Tibial artery (tissue), 4 donors: Measurements from ENCODE around the gene ADAMTS17.

Experiments used
- DNase-seq, 2 donors: peaks; one replicate each; pipeline ENCODE4 v3.0.0-alpha.2; 2019
- H3K27ac ChIP-seq, 2 donors: fragments of 200-600 bp; sonication (generic) in 1 of 2; 1 replicate in 1 of 2; 2 replicates in 1 of 2; pipeline ENCODE4 v1.5.1; 2018 to 2019; ENCODE audit warnings: mild to moderate bottlenecking in 1 of 2
- H3K27me3 ChIP-seq, 2 donors: fragments of 200-600 bp; sonication (generic) in 1 of 2; one replicate each; pipeline versions ENCODE4 v1.5.1 to v1.6.0; 2016 to 2019
- H3K36me3 ChIP-seq, 3 donors: fragments of 200-600 bp; sonication (generic) in 2 of 3; one replicate each; pipeline ENCODE4 v1.5.1; 2016 to 2019; ENCODE audit warnings: mild to moderate bottlenecking in 2 of 3
- H3K4me1 ChIP-seq, 4 donors: fragments of 200-600 bp; sonication (generic) in 2 of 4; 1 replicate in 3 of 4; 2 replicates in 1 of 4; pipeline ENCODE4 v1.5.1; 2016 to 2019
- H3K4me3 ChIP-seq, 2 donors: fragments of 200-600 bp; sonication (generic) in 1 of 2; 1 replicate in 1 of 2; 2 replicates in 1 of 2; pipeline ENCODE4 v1.5.1; 2018 to 2019; ENCODE audit warnings: mild to moderate bottlenecking in 2 of 2
- H3K9me3 ChIP-seq, 3 donors: fragments of 200-600 bp; sonication (generic) in 1 of 3; one replicate each; pipeline ENCODE4 v1.5.1; 2016 to 2019
- intact Hi-C: fragments of 100-400 bp; cut with DNase I; formaldehyde crosslinking; loops from one replicate; pipeline ENCODE4 v1.15.0; 2023; ENCODE audit warnings: low total_unique reads
- TF ChIP-seq, protein P1 (sequence below), 2 experiments: fragments of 200-600 bp in 1 of 2; fragments of 450-650 bp in 1 of 2; IDR thresholded peaks; one replicate each; pipeline ENCODE4 v1.5.1; 2017 to 2019; ENCODE audit warnings: antibody characterized with exemption in 2 of 2, mild to moderate bottlenecking in 1 of 2, moderate library complexity in 1 of 2

The ADAMTS17 gene

DNA sequence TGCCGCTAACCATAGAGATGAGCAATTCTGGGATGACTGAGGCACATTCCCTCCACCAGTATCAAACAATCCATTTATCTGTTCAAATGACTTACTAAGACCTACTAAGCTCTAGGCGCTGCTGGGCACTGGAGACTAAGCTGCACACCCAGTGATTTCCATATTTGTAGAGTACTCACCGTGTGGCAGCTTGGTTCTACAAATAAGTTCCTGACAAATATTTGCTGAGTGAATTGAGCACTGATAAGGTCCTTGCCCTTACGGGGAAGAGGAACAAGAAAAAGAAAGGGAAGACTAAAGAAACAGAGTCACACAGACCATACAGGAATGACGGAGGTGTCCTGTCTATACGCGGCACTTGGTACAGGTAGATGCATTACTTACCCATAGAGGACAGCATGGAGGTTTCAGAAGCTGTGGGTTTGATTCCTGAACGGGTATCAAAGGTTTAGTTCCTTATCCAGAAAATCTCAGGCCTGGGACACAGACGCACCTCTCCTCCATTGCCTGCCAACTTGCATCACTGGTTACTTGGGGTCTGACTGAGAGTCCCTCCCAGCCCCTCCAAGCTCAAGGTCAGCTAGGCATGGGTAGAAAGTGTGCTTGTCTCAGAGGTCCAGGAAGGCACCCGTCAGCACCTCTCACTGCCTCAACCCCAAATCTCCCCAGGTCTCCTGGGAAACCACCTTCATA lies 310.0 kb downstream of the ADAMTS17 start:
- intact Hi-C loops, result no loop called here
- H3K27me3 ChIP-seq, result no peaks in the 10 kb centered on the region
- DNase-seq, result peak in 1 of 2 donors; percentile 29

DNA sequence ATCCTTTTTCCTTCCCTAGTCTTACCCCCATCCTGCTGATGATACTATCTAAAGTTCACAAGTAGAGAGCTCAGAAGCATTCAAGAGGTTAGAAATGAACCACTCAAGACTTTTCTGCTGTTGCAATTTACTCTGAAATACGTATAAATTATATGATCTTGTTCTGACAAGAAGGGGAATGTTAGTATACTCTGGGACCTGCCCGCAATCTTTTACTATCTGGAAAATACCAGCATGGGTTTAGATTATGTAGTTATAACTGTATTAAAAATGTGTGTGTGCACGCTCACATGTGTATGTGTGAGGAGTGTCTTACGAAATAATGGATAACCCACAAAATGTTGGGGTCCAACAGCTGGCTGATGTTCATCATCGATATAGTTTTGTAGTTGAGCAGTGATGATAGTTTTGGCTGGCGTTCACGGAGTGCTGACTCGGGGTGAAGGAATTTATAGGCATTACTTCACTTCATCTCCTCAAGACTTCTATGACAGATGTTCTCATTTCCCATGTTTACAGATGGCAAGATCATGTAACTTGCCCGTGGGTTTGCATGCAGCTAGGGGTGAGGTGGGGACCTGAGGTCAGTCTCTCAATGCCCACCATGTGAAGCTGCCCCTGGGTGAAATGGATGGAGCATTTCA lies 311.1 kb downstream of the ADAMTS17 start:
- Histone ChIP-seq H3K4me3 (no peak overlapping the region), H3K27me3 (no peaks in the 10 kb centered on the region), H3K9me3 (peaks cover 0 to 2% (median 0%) of the 10 kb centered on the region in 3 donors), H3K27ac (no peak overlapping the region), H3K4me1 (peaks cover 0 to 68% (median 46%) of the 10 kb centered on the region in 4 donors), H3K36me3 (no peaks in the 10 kb centered on the region)
- intact Hi-C loops, result no loop called here
- TF ChIP-seq, protein P1, sequence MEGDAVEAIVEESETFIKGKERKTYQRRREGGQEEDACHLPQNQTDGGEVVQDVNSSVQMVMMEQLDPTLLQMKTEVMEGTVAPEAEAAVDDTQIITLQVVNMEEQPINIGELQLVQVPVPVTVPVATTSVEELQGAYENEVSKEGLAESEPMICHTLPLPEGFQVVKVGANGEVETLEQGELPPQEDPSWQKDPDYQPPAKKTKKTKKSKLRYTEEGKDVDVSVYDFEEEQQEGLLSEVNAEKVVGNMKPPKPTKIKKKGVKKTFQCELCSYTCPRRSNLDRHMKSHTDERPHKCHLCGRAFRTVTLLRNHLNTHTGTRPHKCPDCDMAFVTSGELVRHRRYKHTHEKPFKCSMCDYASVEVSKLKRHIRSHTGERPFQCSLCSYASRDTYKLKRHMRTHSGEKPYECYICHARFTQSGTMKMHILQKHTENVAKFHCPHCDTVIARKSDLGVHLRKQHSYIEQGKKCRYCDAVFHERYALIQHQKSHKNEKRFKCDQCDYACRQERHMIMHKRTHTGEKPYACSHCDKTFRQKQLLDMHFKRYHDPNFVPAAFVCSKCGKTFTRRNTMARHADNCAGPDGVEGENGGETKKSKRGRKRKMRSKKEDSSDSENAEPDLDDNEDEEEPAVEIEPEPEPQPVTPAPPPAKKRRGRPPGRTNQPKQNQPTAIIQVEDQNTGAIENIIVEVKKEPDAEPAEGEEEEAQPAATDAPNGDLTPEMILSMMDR (IDR thresholded peaks at IDR 0.05), result no peak
- no peak for DNase-seq

More for the DNA sequence above, 310.0 kb downstream of the ADAMTS17 start:
- H3K27ac ChIP-seq, result peak overlapping the region; percentile 62 to 71
- TF ChIP-seq, protein P1 (IDR thresholded peaks at IDR 0.05), result no peak
- H3K4me3 ChIP-seq, result no peak overlapping the region
- H3K9me3 ChIP-seq, result peaks cover 0 to 2% (median 0%) of the 10 kb centered on the region in 3 donors
- H3K36me3 ChIP-seq, result no peaks in the 10 kb centered on the region
- H3K4me1 ChIP-seq, result peaks cover 0 to 68% (median 46%) of the 10 kb centered on the region in 4 donors

GRCh38 chr15:100029868-100030479 lies 311.8 kb downstream of the ADAMTS17 start:
- DNase-seq, result peak in 1 of 2 donors; percentile 40
- intact Hi-C loops, result loop anchor here (10.0 kb wide), 1 partner anchor 95 kb away; no protein-coding TSS in a partner anchor
- TF ChIP-seq, protein P1 (IDR thresholded peaks at IDR 0.05), result no peak
- Histone ChIP-seq H3K27ac (peak overlapping the region; percentile 1 to 24), H3K9me3 (peaks cover 0 to 2% (median 0%) of the 10 kb centered on the region in 3 donors), H3K4me3 (no peak overlapping the region), H3K36me3 (no peaks in the 10 kb centered on the region), H3K4me1 (peaks cover 0 to 61% (median 46%) of the 10 kb centered on the region in 4 donors), H3K27me3 (no peaks in the 10 kb centered on the region)

DNA sequence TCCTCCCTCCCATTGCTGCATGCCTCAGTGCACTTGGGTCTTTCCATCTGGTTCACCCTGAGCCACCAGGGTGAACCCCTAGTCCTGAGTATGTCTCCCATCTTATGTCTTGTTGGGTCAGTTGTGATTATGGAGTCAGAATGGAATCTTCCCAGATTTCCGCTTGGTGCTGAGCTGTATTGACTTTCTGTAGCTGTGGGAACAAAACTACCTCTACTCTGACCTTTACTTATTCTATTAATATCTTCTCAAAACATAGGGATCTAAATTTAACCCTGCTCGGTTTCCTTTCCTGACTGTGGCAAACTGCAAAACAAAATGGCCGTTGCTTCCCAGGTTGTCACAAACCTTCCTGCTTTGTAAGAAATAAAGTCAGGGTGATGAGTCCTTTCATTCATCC lies 312.7 kb downstream of the ADAMTS17 start:
- H3K27me3 ChIP-seq, result no peaks in the 10 kb centered on the region
- TF ChIP-seq, protein P1 (IDR thresholded peaks at IDR 0.05), result no peak
- no peak for DNase-seq
- H3K36me3 ChIP-seq, result no peaks in the 10 kb centered on the region
- peaks cover 0 to 2% (median 0%) of the 10 kb centered on the region in 3 donors for H3K9me3 ChIP-seq
- peak overlapping the region in 1 of 2 donors; percentile 27 for H3K27ac ChIP-seq
- no peak overlapping the region for H3K4me3 ChIP-seq
- peaks cover 0 to 53% (median 42%) of the 10 kb centered on the region in 4 donors for H3K4me1 ChIP-seq
- intact Hi-C loops, result loop anchor here (10.0 kb wide), 1 partner anchor 96 kb away; no protein-coding TSS in a partner anchor

DNA sequence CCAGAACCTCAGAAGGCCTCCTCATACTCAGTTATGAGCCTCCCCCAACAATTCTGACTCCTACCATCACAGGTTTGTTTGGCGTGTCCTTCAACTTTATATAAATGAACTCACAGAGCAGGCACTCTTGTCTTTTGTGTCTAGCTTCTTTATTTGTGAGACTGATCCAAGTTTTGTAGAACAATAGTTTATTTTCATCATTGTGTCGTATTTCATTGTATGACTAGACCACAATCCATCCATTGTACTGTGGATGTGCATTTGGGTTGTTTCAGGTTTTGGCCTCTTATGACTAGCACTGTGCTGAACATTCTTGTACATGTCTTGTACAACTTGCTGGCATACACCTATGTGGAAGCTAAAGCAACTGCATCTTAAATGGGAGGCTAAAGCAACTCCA lies 315.7 kb downstream of the ADAMTS17 start:
- intact Hi-C loops, result loop anchor here (10.0 kb wide), 1 partner anchor 99 kb away; no protein-coding TSS in a partner anchor
- no peak for DNase-seq
- Histone ChIP-seq H3K4me3 (no peak overlapping the region), H3K4me1 (peaks cover 0 to 43% (median 22%) of the 10 kb centered on the region in 4 donors), H3K9me3 (peaks cover 0 to 2% (median 0%) of the 10 kb centered on the region in 3 donors), H3K27ac (no peak overlapping the region), H3K27me3 (no peaks in the 10 kb centered on the region), H3K36me3 (no peaks in the 10 kb centered on the region)
- TF ChIP-seq, protein P1 (IDR thresholded peaks at IDR 0.05), result no peak
